AG09319 (cell line): ENCODE data around the gene CDC42.

ENCODE experiments used
- DNase-seq: peaks from one replicate; pipeline ENCODE4 v3.0.0-alpha.2; 2010; ENCODE audit warnings: low read depth; ENCODE audit errors: extremely low read depth
- CTCF ChIP-seq: IDR thresholded peaks from 2 replicates; pipeline ENCODE4 v1.5.1; 2011; ENCODE audit warnings: low read depth, mild to moderate bottlenecking, inconsistent platforms, low read length, moderate library complexity

Gene CDC42

DNA sequence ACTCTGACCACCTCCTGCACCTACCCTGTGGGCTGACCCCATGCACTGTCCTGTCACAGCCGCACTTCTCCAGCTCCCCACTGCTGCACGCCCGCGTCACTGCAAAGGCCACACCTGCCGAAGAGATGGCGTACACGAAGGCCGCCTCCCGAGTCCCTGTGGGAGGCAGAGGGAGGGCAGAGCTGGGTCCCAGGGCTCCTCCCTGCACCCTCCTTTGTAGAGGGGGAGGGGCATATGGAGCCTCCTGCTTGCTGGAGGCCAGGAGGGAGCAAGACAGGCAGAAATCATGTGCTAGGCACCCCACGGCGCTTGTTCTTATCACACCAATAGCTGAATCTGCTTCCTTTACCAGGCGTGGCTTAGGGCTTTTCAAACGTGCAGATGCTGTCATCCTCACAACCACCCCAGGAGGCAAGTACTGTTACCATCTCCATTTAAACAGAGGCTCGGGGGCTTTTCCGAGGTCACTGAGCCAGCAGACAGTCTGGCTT, 69.0 kb downstream of the CDC42 start:
- TF ChIP-seq CTCF, result no peak
- no peak for DNase-seq

DNA sequence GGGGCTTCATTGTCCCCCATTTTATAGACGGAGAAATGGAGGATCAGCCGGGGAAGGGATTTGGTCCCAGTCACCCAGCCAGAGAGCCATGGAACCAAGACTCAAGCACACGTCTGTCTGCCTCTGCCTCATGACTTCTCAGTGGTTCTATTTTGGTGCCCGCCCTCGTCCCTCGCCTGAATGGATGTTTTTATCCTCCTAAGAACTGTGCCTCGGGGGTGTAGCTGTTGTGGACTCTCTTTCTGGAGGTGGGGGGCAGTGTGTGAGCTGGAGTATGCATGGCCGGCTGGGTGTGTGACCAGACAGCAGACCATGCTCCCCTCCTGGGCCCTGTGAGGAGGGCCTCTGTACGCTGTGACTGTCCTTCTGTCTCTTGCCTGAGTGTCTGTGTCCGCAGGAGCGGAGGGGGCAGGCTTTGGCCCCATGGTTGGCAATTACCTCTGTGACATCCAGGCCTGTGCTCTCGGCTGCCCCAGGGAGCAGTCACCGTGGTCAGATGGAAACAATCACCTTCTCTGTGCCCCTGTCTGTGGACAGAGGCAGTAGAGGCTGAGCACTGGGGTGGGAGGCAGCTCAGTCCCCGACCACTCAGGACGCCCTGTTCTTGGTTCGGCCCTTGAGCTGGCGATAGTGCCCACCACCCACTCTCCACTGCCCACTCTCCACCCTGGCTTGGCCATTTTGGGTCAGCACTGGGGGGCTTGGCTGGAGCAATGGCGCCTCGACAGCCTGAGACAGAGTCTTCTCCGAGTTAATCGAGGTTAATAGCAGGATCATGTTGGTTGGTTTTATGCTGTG, 70.0 kb downstream of the CDC42 start:
- TF ChIP-seq CTCF, result no peak
- no peak for DNase-seq

- TF ChIP-seq CTCF, result no peak
These were observed 70.5 kb downstream of the CDC42 start for GRCh38 chr1:22123071-22123390.

DNA sequence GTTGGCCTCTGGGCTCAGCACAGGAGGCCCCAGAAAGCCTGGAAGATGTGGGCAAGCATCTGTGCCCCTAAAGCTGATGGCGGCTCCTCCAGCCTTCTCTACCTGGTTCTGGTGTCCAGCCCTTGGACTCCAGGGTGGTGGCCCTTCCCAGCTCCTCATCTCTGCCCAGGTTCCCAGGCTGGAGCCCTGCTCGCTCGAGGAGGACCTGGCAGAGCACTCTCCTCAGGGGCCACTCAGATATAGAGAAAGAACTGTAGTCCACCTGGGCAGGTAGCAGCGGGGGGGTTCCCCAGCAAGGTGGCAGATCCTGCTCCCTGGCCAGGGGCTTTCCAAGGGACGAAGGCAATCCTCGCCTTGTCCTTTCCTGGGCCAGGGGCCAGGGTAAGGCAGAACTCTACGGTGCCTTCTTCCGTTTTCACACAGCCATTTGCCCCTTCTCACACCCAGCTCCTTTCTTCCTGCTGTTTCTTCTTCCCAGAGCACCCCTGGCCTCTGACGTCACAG, 71.4 kb downstream of the CDC42 start:
- no peak for TF ChIP-seq CTCF
- DNase-seq, result no peak

More at GRCh38 chr1:22123071-22123390, 70.5 kb downstream of the CDC42 start:
- DNase-seq, result no peak

DNA sequence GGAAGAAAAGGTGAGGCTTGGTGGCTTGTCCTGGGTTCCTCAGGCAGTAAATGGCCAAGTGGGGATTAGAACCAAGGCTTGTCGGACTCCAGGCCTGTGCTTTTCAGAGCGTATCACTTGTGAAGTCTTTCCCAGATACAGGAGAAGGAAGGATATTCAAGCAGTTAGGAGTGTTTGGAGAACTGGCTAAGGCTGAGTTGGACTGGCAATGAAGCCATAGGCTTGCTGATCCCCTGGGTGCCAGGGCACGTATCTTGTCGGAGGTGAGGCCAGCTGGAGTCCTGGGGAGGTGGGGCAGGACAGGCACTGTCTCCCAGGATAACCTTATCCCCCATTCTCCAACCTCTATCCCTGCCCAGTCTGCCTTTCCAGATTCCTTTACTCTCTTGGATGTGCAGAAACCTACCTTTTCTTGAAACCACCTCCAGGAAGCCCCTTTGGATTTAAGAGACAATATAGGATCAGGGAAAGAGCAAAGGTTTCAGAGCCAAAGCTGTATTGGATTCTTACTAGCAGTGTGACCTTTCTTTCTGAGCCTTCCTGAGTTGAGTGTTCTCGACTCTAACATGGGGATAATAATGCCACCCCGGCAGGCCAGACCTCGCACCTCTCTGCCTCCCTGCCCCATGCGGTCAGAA, 72.2 kb downstream of the CDC42 start:
- no peak for DNase-seq
- no peak for TF ChIP-seq CTCF

DNA sequence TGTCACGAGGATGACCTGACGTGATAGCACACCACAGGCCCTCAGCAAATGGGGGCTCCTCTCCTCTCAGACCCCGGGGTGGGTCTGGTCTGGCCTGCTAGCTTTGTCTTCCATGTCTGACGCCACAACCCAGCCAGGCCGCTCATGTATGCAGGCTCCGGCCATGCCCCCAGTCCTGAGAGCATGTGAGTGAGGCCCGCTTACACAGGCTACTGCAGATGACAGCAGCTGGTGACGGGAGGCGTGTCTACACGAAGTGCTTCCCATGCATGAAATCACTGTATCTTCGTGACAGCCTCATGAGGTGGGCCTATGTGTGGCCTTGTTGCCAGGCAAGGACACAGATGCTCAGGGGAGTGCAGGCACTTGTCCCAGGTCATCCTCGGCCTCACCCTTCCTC, 74.0 kb downstream of the CDC42 start:
- TF ChIP-seq CTCF, result no peak
- no peak for DNase-seq

DNA sequence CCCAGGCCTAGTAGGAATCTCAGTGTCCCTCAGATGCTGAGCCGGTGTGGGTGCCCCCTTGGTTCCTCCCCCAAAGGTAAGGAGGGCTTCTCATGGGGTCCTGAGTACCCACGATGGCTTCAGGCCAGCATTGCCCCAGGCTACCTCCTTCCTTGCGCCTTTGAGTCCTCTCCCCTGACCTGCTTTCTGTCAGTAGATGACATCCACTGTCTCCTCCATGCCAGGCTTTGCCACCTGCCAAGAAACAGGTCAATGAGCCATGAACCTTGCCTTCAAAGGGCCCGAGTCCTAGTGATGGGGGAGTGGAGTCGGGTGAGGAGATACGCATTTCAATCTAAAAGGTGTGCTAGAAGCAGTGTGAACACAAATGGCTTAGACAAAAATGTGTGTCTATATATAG, 74.7 kb downstream of the CDC42 start:
- no peak for TF ChIP-seq CTCF
- DNase-seq, result no peak
